HCT116 (cell line): ENCODE data around the gene ACAD8. TPM values are rescaled to one million over a fixed set of nuclear protein-coding genes. Genes with fewer than 3 reads are reported as not detected.

Source experiments
- ATAC-seq: fragments of 200-7000 bp; cut with Tn5 transposase; 2 replicates; pipeline ENCODE4 v1.9.1; 2020; ENCODE audit warnings: mild to moderate bottlenecking, moderate library complexity
- BruUV-seq: library from RNA; stranded (reverse); fragments of 400-500 nt; replicated peaks from 2 replicates; lab custom pipeline; 2021; lab: Mats Ljungman, UMichigan
- CTCF ChIA-PET: fragments of 300-600 bp; sonication (Branson Sonifier 250); formaldehyde crosslinking; loops from one replicate; lab custom pipeline; 2021; ENCODE audit warnings: antibody characterized with exemption; lab: Charles Lee
- POLR2A ChIA-PET: fragments of 300-600, 350-600 bp; sonication (Branson Sonifier 250); formaldehyde crosslinking; loops from one replicate; lab custom pipeline; 2021; ENCODE audit warnings: antibody characterized with exemption; lab: Charles Lee
- RAD21 ChIA-PET, 2 experiments: fragments of 300-600 bp; sonication (Branson Sonifier 250); formaldehyde crosslinking; loops; one replicate each; lab custom pipeline; 2023; ENCODE audit warnings: low total read pairs in 2 of 2; ENCODE audit not compliant: uncharacterized antibody in 2 of 2, unreplicated experiment in 2 of 2, low non-redundant PET in 1 of 2; lab: Charles Lee
- DNase-seq: peaks from one replicate; pipeline ENCODE4 v3.0.0-alpha.2; 2010; ENCODE audit warnings: low read depth, low spot score
- H2AFZ ChIP-seq: fragments of 200-600 bp; shearing (Covaris generic), sonication (generic); 2 replicates; pipeline ENCODE4 v1.6.1; 2017; ENCODE audit warnings: low read depth, mixed run types, mixed read lengths, antibody characterized with exemption, low read length; ENCODE audit not compliant: poor library complexity, severe bottlenecking
- H3K27ac ChIP-seq: 2 replicates; pipeline ENCODE4 v1.5.1; 2012; ENCODE audit warnings: low read depth, low read length
- H3K27me3 ChIP-seq: fragments of 200-600 bp; sonication (generic); 2 replicates; pipeline ENCODE4 v1.6.1; 2016; ENCODE audit warnings: mixed run types, low read length, mixed read lengths; ENCODE audit not compliant: insufficient read depth
- H3K36me3 ChIP-seq, 2 experiments: fragments of 200-500 bp in 1 of 2; fragments of 200-600 bp in 1 of 2; sonication (Bioruptor generic) in 1 of 2; sonication (generic) in 1 of 2; 2 replicates each; pipeline versions ENCODE4 v1.5.1 to v1.6.1; 2014 to 2016; ENCODE audit warnings: low read length in 2 of 2, inconsistent platforms in 1 of 2, mixed read lengths in 1 of 2, mixed run types in 1 of 2; ENCODE audit not compliant: insufficient read depth in 2 of 2, control insufficient read depth in 1 of 2
- H3K4me1 ChIP-seq, 2 experiments: fragments of 200-600 bp in 1 of 2; sonication (generic) in 1 of 2; 2 replicates each; pipeline versions ENCODE4 v1.5.1 to v1.6.1; 2012 to 2017; ENCODE audit warnings: low read length in 2 of 2, inconsistent platforms in 1 of 2, mild to moderate bottlenecking in 1 of 2, mixed read lengths in 1 of 2, mixed run types in 1 of 2, moderate library complexity in 1 of 2; ENCODE audit not compliant: insufficient read depth in 2 of 2, control insufficient read depth in 1 of 2
- H3K4me2 ChIP-seq: fragments of 200-600 bp; sonication (generic); 2 replicates; pipeline ENCODE4 v1.6.1; 2017; ENCODE audit warnings: mixed run types, low read length, mixed read lengths
- H3K4me3 ChIP-seq, 2 experiments: fragments of 200-600 bp in 1 of 2; sonication (generic) in 1 of 2; replicated peaks in 1 of 2; 2 replicates each; pipeline ENCODE4 v1.5.1; 2011 to 2016; ENCODE audit warnings: low read length in 2 of 2, control low read depth in 1 of 2, low read depth in 1 of 2, mild to moderate bottlenecking in 1 of 2, mixed read lengths in 1 of 2, mixed run types in 1 of 2
- H3K79me2 ChIP-seq: fragments of 200-600 bp; sonication (generic); 2 replicates; pipeline ENCODE4 v1.6.1; 2017; ENCODE audit warnings: mild to moderate bottlenecking, mixed run types, low read length, moderate library complexity, mixed read lengths; ENCODE audit not compliant: insufficient read depth
- H3K9ac ChIP-seq: fragments of 200-600 bp; sonication (generic); 2 replicates; pipeline ENCODE4 v1.6.1; 2016; ENCODE audit warnings: low read length, mixed read lengths
- H3K9me2 ChIP-seq: fragments of 200-600 bp; sonication (generic), shearing (Covaris generic); 2 replicates; pipeline ENCODE4 v1.6.1; 2017; ENCODE audit warnings: mixed run types, mild to moderate bottlenecking, moderate library complexity; ENCODE audit not compliant: insufficient read depth
- H3K9me3 ChIP-seq, 2 experiments: fragments of 200-500 bp in 1 of 2; fragments of 200-600 bp in 1 of 2; sonication (Bioruptor generic) in 1 of 2; sonication (generic) in 1 of 2; 2 replicates each; pipeline ENCODE4 v1.6.1; 2014 to 2017; ENCODE audit warnings: low read length in 2 of 2, mixed read lengths in 2 of 2, inconsistent platforms in 1 of 2, low read depth in 1 of 2, mild to moderate bottlenecking in 1 of 2, mixed run types in 1 of 2, moderate library complexity in 1 of 2; ENCODE audit not compliant: control insufficient read depth in 1 of 2, insufficient read depth in 1 of 2
- H4K20me1 ChIP-seq: fragments of 200-600 bp; sonication (generic), shearing (Covaris generic); 2 replicates; pipeline ENCODE4 v1.6.1; 2017; ENCODE audit warnings: mixed run types, mild to moderate bottlenecking, moderate library complexity; ENCODE audit not compliant: insufficient read depth
- CEBPB ChIP-seq: IDR thresholded peaks from 2 replicates; pipeline ENCODE4 v1.6.1; 2012; ENCODE audit warnings: low read depth
- EGR1 ChIP-seq: IDR thresholded peaks from 2 replicates; pipeline ENCODE4 v1.6.1; 2012; ENCODE audit warnings: low read depth
- ELF1 ChIP-seq: IDR thresholded peaks from 2 replicates; pipeline ENCODE4 v1.6.1; 2012; ENCODE audit warnings: low read depth, borderline replicate concordance
- EZH2 ChIP-seq: fragments of 200-600 bp; sonication (generic); IDR thresholded peaks from 2 replicates; pipeline ENCODE4 v1.6.1; 2017; ENCODE audit warnings: antibody characterized with exemption, mixed run types
- FOSL1 ChIP-seq: IDR thresholded peaks from 2 replicates; pipeline ENCODE4 v1.6.1; 2012; ENCODE audit warnings: low read depth
- JUND ChIP-seq: IDR thresholded peaks from 2 replicates; pipeline ENCODE4 v1.6.1; 2012
- POLR2A ChIP-seq: IDR thresholded peaks from 2 replicates; pipeline ENCODE4 v1.7.0; 2011; ENCODE audit warnings: borderline replicate concordance; ENCODE audit not compliant: insufficient read depth, insufficient read length; ENCODE audit errors: extremely low read depth
- POLR2AphosphoS5 ChIP-seq: IDR thresholded peaks from 2 replicates; pipeline ENCODE4 v1.6.1; 2011; ENCODE audit warnings: mild to moderate bottlenecking, low read depth, low read length, moderate library complexity
- RAD21 ChIP-seq: IDR thresholded peaks from 2 replicates; pipeline ENCODE4 v1.6.1; 2012; ENCODE audit warnings: low read depth, mild to moderate bottlenecking
- REST ChIP-seq: IDR thresholded peaks from 2 replicates; pipeline ENCODE4 v1.6.1; 2012; ENCODE audit warnings: low read depth
- SP1 ChIP-seq: IDR thresholded peaks from 2 replicates; pipeline ENCODE4 v1.6.1; 2012; ENCODE audit warnings: low read depth
- SRF ChIP-seq: IDR thresholded peaks from 2 replicates; pipeline ENCODE4 v1.6.1; 2012; ENCODE audit warnings: low read depth
- TCF7L2 ChIP-seq: IDR thresholded peaks from 2 replicates; pipeline ENCODE4 v1.7.0; 2011; ENCODE audit warnings: borderline replicate concordance, inconsistent platforms; ENCODE audit not compliant: insufficient read depth, insufficient read length; ENCODE audit errors: extremely low read depth
- YY1 ChIP-seq: IDR thresholded peaks from 2 replicates; pipeline ENCODE4 v1.6.1; 2011; ENCODE audit warnings: low read length, low read depth, moderate library complexity, mild to moderate bottlenecking; ENCODE audit not compliant: insufficient replicate concordance; ENCODE audit errors: extremely low read depth
- intact Hi-C: fragments of 100-400 bp; cut with micrococcal nuclease; formaldehyde crosslinking; loops from 2 replicates; pipeline ENCODE4 v1.10.0; 2022
- total RNA-seq: library from RNA; stranded (reverse); gene quantifications from one replicate; pipeline ENCODE4 v1.2.1, GENCODE V29; 2021; ENCODE audit not compliant: unreplicated experiment
- TF ChIP-seq, protein P1 (sequence below): IDR thresholded peaks from 2 replicates; pipeline ENCODE4 v1.6.1; 2011; ENCODE audit warnings: mild to moderate bottlenecking, low read length, moderate library complexity; ENCODE audit not compliant: insufficient replicate concordance; ENCODE audit errors: extremely low read depth
- TF ChIP-seq, protein P2 (sequence below), 3 experiments: fragments of 200-600 bp in 1 of 3; sonication (generic) in 1 of 3; IDR thresholded peaks in 2 of 3; conservative IDR thresholded peaks in 1 of 3; 2 replicates each; pipeline ENCODE4 v1.5.1; 2012 to 2017; ENCODE audit warnings: low read depth in 2 of 3, low read length in 2 of 3, antibody characterized with exemption in 1 of 3, borderline replicate concordance in 1 of 3, control low read depth in 1 of 3, mild to moderate bottlenecking in 1 of 3, mixed read lengths in 1 of 3, mixed run types in 1 of 3, moderate library complexity in 1 of 3; ENCODE audit not compliant: insufficient read depth in 1 of 3
- TF ChIP-seq, protein P3 (sequence below): IDR thresholded peaks from 2 replicates; pipeline ENCODE4 v1.6.1; 2012

The ACAD8 gene
- total RNA-seq, 1 experiment from 2014 or later = 21.0 TPM

DNA sequence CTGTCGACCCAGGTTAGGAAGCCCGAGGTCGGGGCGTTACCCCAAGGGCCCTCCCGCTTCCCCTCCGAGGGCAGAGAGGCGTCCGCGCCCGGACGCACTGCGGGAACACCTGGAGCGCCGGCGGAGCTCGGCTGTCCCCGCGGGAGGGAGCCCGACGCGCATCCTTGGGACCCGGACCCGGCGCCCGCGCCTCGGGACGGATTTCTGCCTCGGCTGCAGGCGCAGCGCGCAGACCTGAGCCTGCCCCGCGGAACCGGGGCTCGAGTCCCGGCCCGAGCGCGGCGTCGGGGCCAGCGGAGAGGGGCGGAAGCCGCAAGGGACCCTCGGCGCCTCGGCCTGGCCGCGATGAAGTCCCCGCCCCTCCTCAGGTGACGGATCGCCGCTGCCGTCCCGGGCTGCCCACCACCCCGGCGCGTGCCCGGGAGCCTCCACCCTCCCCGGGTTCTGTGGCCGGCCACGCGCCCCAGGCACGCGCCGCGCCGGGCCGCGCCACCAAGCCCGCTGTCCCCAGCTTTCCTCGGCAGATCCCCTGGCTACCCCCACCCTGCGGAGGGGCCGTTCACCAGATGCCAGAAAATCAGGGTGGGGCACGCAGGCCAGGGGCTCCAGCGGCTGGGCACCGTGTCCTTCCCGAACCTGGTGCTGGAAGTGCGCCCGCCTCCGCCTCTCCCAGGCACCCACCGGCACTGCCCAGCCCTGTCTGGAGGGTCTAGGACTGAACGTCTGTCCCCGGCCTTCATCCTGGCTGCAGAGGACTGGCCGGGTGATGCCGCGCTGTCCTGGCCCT, 23.2 kb downstream of the ACAD8 start:
- no peaks in the 10 kb centered on the region for H3K4me1 ChIP-seq
- TF ChIP-seq POLR2A (no peak), EZH2 (no peak), SP1 (no peak), RAD21 (no peak), FOSL1 (no peak), SRF (no peak), CEBPB (no peak), POLR2AphosphoS5 (no peak), EGR1 (no peak), REST (no peak), YY1 (no peak), JUND (no peak), TCF7L2 (no peak), ELF1 (no peak)
- TF ChIP-seq, protein P1, sequence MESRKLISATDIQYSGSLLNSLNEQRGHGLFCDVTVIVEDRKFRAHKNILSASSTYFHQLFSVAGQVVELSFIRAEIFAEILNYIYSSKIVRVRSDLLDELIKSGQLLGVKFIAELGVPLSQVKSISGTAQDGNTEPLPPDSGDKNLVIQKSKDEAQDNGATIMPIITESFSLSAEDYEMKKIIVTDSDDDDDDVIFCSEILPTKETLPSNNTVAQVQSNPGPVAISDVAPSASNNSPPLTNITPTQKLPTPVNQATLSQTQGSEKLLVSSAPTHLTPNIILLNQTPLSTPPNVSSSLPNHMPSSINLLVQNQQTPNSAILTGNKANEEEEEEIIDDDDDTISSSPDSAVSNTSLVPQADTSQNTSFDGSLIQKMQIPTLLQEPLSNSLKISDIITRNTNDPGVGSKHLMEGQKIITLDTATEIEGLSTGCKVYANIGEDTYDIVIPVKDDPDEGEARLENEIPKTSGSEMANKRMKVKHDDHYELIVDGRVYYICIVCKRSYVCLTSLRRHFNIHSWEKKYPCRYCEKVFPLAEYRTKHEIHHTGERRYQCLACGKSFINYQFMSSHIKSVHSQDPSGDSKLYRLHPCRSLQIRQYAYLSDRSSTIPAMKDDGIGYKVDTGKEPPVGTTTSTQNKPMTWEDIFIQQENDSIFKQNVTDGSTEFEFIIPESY = no peak
- TF ChIP-seq, protein P2, sequence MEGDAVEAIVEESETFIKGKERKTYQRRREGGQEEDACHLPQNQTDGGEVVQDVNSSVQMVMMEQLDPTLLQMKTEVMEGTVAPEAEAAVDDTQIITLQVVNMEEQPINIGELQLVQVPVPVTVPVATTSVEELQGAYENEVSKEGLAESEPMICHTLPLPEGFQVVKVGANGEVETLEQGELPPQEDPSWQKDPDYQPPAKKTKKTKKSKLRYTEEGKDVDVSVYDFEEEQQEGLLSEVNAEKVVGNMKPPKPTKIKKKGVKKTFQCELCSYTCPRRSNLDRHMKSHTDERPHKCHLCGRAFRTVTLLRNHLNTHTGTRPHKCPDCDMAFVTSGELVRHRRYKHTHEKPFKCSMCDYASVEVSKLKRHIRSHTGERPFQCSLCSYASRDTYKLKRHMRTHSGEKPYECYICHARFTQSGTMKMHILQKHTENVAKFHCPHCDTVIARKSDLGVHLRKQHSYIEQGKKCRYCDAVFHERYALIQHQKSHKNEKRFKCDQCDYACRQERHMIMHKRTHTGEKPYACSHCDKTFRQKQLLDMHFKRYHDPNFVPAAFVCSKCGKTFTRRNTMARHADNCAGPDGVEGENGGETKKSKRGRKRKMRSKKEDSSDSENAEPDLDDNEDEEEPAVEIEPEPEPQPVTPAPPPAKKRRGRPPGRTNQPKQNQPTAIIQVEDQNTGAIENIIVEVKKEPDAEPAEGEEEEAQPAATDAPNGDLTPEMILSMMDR (IDR thresholded peaks at IDR 0.05 in 2 of 3, conservative IDR thresholded peaks at IDR 0.05 in 1 of 3; ENCODE audit: borderline replicate concordance in 1 of 3, insufficient read depth in 1 of 3, low read depth in 2 of 3, low read length in 2 of 3) = no peak
- TF ChIP-seq, protein P3, sequence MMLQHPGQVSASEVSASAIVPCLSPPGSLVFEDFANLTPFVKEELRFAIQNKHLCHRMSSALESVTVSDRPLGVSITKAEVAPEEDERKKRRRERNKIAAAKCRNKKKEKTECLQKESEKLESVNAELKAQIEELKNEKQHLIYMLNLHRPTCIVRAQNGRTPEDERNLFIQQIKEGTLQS = no peak
- TF ChIP-seq, all 23 proteins: peak for 0
- ChIA-PET CTCF (no interaction called here), POLR2A (no interaction called here), RAD21 (no interaction called here)
- Histone ChIP-seq H3K4me3 (no peak overlapping the region), H2AFZ (no peak overlapping the region), H3K9ac (no peak overlapping the region), H4K20me1 (no peaks in the 10 kb centered on the region), H3K9me3 (no peaks in the 10 kb centered on the region), H3K27ac (no peak overlapping the region), H3K79me2 (no peaks in the 10 kb centered on the region), H3K4me2 (no peak overlapping the region), H3K9me2 (no peaks in the 10 kb centered on the region), H3K27me3 (no peaks in the 10 kb centered on the region), H3K36me3 (no peaks in the 10 kb centered on the region)
- intact Hi-C loops = no loop called here
- DNase-seq (no peak), ATAC-seq (no peak)
- BruUV-seq = no TSS peak
